Measurements from ENCODE around the gene HOXA4.

- TF ChIP-seq CTCF (IDR thresholded peaks at IDR 0.05; ENCODE audit: insufficient read depth, low read length, poor library complexity, severe bottlenecking) (no peak), EZH2phosphoT487 (conservative IDR thresholded peaks at IDR 0.05; ENCODE audit: low read length) (no peak)
These were observed 30.7 kb upstream of the HOXA4 start for GRCh38 chr7:27161214-27161720.

Measured in SU-DHL-6 (cell line).